Measurements from ENCODE around the gene RBAK. TPM values are rescaled to one million over a fixed set of nuclear protein-coding genes. Genes with fewer than 3 reads are reported as not detected.
"Not testable (repeated sequence)": the region's sequence is repeated elsewhere in the genome, so short reads cannot be mapped to it uniquely, and the experiment has no call there.

Gene RBAK
- total RNA-seq, 1 donor from 2014 or later: 14.4 TPM

DNA sequence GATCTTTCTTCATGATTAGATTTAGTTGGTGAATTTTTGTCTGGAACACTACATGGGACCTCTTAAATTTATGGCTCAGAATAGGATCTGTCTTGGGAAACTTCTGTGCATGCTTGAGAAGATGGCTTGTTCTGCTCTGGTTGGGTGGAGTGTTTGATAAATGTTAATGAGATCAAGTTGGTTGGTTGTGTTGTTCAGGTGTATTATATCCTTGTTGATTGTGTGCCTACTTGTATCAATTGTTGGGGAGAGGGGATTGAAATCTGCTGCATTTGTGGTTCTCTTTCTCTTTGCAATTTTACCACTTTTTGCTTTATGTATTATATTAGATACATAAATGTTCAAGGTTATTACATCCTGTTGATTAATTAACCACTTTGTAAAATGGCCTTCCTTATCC, 6.1 kb downstream of the RBAK start:
- not testable (repeated sequence) for DNase-seq

DNA sequence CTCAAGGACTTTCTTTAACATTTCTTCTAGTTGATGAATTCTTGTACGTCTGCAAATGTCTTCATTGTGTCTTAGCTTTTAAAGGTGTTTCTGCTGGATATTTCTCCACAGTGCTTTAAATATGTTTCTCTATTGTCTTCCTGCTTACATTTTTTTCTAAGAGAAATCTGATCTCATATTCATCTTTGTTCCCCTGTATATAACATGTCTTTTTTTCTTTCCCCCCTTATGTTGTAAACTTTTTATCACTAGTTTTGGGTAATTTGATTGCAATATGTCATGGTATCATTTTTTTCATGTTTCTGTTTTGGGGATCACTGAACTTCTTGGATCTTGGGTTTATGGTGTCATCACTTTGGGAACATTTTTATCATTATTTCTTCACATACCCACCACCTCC, 7.5 kb downstream of the RBAK start:
- DNase-seq: no peak

DNA sequence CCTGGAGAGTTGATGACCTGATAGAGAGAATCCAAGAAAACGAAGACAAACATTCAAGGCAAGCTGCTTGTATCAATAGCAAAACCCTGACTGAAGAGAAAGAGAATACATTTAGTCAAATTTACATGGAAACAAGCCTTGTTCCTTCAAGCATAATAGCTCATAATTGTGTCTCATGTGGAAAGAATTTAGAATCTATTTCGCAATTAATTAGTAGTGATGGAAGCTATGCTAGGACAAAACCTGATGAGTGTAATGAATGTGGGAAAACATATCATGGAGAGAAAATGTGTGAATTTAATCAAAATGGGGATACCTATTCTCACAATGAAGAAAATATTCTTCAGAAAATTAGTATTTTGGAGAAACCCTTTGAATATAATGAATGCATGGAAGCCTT, 18.0 kb downstream of the RBAK start:
- DNase-seq: no peak

- DNase-seq: no peak
These were observed 18.9 kb downstream of the RBAK start for GRCh38 chr7:5064391-5065106.

GRCh38 chr7:5065107-5065407, 19.4 kb downstream of the RBAK start:
- no peak for DNase-seq

DNA sequence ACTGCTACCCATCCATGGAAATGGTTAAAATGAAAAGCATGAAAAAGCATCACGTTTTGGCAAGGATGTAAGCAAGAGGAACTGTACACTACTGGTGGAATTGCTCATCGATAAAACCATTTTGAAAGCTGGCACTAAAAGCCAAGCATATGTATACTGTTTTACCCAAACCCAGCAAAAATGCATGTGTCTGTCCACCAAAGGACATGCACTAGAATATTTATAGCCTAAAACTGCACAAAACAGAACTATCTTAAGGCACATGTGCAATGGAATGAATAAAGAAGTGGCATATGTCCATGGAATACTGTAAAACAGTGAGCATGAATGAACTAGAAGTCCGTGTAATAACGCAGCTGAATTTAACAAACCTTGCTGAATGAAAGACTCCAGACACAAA, 22.9 kb downstream of the RBAK start:
- DNase-seq: no peak

DNA sequence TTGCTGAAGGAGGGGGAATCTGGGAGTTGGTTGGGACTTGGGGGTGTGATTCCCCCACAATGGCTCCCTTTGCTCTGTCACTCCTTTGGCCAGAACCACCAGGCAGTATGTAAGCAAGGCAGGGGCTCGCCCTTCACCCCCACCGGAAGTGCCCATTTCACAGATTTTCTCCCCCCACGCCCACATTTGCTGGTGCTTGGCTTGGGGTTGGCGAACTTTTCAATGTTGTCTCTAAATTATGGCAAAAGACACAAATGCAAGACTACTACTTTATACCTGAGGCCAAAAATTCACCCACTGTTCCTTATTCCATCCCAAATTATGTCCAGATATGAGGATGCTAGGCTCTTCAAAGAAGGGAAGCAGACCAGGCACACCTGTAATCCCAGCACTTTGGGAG, 24.5 kb downstream of the RBAK start:
- no peak for DNase-seq

- not testable (repeated sequence) for DNase-seq
These were observed 29.5 kb downstream of the RBAK start for GRCh38 chr7:5075187-5075586.

DNA sequence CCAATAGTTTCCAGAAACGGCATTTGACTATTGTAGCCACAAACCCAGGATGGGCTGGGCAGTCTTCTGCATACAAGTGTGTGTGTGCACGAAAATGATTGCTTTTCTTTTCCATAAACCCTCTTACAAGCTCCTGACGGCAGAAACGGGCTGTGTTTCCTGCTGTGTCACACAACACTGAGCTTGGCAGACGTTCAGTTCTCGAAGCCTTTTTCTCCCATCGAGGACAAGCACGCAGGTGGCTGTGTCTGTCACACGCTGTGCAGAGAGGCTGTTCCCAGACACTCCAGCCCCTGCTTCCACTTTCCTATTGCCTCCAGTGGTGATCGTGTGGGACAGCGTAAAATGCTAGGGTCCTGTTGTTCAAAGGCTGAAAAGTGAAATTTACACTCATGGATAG, 32.1 kb downstream of the RBAK start:
- no peak for DNase-seq

DNA sequence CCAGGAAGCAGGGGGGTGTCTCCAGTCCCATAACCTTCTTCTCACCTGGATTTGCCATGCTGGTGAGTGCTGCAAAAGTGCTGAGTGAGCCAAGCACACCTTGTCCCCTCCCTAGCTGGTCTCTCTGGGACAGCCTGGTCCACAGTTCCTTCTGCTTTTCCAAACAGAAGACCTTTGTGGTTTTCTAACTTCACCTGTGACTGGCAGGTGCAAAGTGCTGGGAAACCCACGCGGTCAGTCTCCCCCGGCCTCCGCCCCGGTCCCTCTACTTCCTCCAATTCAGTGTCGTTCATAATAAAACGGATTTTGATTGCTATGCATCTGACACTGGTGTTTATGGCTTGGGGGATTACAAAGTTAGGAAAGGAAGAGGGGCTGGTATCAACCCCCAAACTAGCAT, 37.1 kb downstream of the RBAK start:
- no peak for DNase-seq

DNA sequence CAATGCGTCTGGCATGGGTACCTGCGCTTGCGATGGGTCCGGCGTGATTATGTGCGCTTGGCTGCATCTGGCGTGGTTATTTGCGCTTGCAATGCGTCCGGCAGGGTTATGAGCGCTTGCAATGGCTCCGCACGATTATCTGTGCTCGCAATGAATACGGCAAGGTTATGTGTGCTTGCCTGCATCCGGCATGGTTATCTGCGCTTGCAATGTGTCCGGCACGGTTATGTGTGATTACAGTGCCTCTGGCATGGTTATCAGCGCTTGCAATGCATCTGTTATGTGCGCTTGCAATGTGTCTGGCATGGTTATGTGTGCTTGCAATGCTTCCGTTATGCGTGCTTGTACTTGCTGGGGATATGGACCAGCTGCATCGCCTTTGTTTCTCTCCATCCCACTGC, 37.7 kb downstream of the RBAK start:
- no peak for DNase-seq

DNA sequence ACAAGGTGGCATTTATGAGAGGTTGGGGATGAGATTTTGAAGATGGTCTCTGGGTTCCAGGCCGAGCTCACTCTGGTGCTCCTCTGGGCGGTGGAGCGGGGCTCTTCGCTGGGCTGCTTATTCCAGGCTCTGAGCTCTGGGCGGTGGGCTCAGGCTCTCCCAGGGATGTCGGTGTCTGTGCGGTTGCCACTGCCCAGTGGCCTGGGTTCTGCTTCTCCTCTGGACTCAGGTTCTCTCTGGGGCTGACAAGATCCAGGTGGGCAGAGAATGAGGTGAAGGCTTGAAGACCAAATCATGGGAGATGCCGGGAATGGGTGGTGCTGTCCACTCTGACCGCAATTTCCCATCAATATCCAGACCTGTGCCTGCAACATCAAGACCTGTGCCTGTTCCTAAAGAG, 40.6 kb downstream of the RBAK start:
- no peak for DNase-seq

DNA sequence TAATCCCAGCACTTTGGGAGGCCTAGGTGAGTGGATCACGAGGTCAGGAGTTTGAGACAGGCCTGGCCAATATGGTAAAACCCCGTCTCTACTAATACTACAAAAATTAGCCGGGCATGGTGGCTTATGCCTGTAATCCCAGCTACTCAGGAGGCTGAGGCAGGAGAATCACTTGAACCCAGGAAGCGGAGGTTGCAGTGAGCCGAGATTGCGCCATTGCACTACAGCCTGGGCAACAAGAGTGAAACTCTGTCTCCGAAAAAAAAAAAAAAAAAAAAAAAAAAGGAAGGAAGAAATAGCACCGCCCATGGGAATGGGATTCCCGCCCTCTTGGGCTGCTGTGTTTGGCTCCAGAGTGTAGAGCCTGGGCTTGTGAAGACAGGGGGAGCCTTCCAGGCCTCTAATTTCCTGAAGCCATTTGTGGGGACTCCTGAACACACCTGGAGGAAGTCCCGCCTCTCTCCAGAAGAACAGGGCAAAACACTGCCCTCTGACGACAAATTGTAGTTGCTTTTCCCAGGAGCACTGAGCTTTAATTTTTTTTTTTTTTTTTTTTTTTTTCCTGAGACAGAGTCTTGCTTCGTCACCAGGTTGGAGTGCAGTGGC, 42.7 kb downstream of the RBAK start:
- not testable (repeated sequence) for DNase-seq

DNA sequence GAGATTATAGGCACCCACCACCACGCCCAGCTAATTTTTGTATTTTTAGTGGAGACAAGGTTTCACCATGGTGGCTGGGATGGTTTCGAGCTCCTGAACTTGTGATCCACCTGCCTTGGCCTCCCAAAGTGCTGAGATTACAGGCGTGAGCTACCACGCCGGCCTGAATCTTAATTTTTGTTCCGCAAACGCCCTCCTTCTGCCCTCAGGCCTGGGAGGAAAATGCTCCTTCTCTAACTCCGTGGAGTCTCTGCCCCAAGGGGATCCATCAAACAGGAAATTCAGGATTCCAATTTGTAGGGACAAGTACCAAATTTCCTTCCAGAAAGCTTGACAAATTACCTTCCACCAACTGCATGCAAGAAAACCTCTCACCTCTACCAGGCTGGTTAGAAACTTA, 43.2 kb downstream of the RBAK start:
- no peak for DNase-seq

- DNase-seq: no peak
These were observed 48.3 kb downstream of the RBAK start for GRCh38 chr7:5093948-5094347.

- no peak for DNase-seq
These were observed 49.0 kb downstream of the RBAK start for GRCh38 chr7:5094641-5095040.

DNA sequence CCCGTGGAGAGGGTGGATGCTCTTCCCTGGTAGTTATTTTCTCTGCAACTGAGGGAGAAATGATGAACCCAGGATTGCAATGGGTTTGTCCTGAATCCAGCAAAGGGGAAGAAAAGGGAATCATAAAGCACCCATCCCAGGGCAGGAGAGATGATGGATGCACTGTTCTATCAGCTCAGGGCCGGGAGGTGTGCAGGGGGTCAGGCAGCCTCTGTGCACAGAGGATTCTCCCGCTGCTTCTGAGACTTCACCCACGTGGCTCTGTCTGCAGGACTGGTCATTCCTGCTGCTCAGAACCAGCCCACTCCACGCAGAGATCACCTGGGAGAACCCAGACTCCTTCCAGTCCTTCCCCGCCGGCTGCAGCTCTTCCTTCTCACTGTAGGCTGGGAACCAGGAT, 70.7 kb downstream of the RBAK start:
- DNase-seq: no peak

DNA sequence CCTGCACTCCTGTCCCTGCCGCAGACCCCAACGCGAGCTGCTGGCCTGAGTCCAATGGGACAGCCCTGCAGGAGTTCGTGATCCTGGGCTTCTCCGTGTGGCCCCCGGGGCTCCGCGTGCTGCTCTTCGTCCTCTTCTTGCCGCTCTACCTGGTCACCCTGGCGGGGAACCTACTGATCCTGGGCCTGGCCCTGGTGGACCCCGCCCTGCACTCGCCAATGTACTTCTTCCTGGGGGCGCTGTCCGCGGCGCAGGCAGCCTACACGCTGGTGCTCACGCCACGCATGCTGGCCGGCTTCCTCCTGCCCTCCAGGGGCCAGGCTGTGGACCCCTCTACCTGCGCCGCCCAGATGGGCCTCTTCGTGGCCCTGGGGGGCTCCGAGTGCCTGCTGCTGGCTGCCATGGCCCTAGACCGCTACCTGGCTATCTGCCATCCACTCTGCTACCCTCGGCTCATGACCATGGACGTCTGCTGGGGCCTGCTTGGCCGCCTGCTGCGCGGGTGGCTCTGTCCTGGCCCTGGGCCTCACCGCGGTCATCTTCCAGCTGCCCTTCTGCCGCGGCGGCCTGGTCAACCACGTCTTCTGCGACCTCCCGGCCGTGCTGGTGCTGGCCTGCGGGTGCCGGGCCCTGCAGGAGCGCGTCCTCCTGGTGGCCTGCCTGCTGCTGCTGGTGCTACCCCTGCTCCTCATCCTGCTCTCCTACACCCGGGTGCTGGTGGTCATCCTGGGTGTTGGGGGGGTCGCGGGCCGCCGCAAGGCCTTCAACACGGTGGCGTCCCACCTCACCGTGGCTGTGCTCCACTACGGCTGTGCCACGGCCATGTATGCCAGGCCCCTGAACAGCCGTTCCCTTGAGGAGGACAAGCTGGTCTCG, 71.7 kb downstream of the RBAK start:
- no peak for DNase-seq

Small RNA genes within 50 kb of the gene (small RNA-seq; reads per million reads assigned to genes)
- not detected for gene AC092032.1 (ENCODE audit: low replicate concordance)

Other genes with a start within 250 kb of the RBAK start
- 0.30 TPM for gene PAPOLB, start 183.8 kb upstream of the RBAK start, total RNA-seq
- gene RADIL, start 162.1 kb upstream of the RBAK start, total RNA-seq: 2.2 TPM
- gene MMD2, start 86.7 kb upstream of the RBAK start, total RNA-seq: not detected
- gene WIPI2, start 144.4 kb downstream of the RBAK start, total RNA-seq: 44.0 TPM
- gene SLC29A4, start 237.1 kb downstream of the RBAK start, total RNA-seq: 4.9 TPM